ENCODE measurements around the gene DIO3.

The DIO3 gene

DNA sequence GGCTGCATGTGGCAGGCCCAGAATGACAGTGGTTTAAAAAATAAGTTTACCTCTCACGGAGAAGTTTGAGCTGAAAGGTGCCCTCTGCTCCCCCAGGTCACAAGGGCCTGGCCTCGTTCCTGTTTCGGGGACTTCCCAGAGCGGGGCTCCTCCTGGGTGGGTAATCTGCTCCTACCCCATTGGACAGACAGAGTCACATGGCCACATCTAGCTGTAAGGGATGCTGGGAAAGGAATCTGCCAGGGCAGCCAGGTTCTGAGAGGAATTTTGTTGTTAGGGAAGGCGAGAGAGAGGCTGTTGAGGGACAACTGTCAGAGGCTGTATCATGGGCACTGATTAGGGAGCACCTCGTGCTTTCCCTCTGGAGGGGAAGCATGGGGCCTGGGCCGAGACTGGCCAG lies 24.0 kb upstream of the DIO3 start:
- H3K4me1 ChIP-seq (ENCODE audit: control insufficient read depth, low read length): peaks cover 5% of the 10 kb centered on the region
- H3K4me2 ChIP-seq (ENCODE audit: low read length): no peak overlapping the region
- H3K27me3 ChIP-seq (ENCODE audit: control insufficient read depth, low read length): no peaks in the 10 kb centered on the region
- H3K4me3 ChIP-seq (ENCODE audit: low read length): no peak overlapping the region
- no peaks in the 10 kb centered on the region for H3K36me3 ChIP-seq (ENCODE audit: control insufficient read depth, low read length)
- no peaks in the 10 kb centered on the region for H4K20me1 ChIP-seq (ENCODE audit: control insufficient read depth, insufficient read depth, low read depth, low read length)
- H3K9me3 ChIP-seq (ENCODE audit: control insufficient read depth, insufficient read depth, low read length): no peaks in the 10 kb centered on the region
- H3K9me2 ChIP-seq (replicated peaks; ENCODE audit: control insufficient read depth, low read length): no peaks in the 10 kb centered on the region
- no peak overlapping the region for H3K27ac ChIP-seq (ENCODE audit: low read depth, low read length)
- no peaks in the 10 kb centered on the region for H3K79me2 ChIP-seq (ENCODE audit: control insufficient read depth, low read length)
- TF ChIP-seq EZH2phosphoT487 (IDR thresholded peaks at IDR 0.05; ENCODE audit: borderline replicate concordance, low read length): no peak
- no peak for TF ChIP-seq CTCF (IDR thresholded peaks at IDR 0.05; ENCODE audit: low read depth, low read length, poor library complexity, severe bottlenecking)
- no peaks in the 10 kb centered on the region for H3F3A ChIP-seq (ENCODE audit: control insufficient read depth, insufficient read depth)

DNA sequence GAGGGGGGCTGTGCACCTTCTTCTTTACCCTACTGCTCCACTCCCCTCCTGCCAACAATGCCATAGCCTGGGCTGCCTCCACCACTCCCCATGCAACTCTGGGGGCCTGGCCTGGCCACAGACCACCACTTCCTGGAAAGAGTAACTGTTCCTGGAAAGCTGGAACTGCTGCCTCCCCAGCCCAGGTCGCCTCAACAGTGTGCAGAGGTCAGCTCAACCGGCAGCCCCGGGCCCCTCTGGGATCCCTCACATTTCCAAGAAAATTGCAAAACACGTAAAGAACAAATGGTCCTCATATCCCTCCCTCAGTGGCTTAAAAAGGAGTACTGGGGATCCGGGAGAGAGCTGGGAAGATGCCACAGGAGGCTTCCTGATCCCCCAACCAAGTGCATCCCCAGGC lies 22.4 kb upstream of the DIO3 start:
- H3K4me1 ChIP-seq (ENCODE audit: control insufficient read depth, low read length): peaks cover 5% of the 10 kb centered on the region
- no peak overlapping the region for H3K4me3 ChIP-seq (ENCODE audit: low read length)
- H3K36me3 ChIP-seq (ENCODE audit: control insufficient read depth, low read length): no peaks in the 10 kb centered on the region
- H4K20me1 ChIP-seq (ENCODE audit: control insufficient read depth, insufficient read depth, low read depth, low read length): no peaks in the 10 kb centered on the region
- no peak overlapping the region for H3K4me2 ChIP-seq (ENCODE audit: low read length)
- H3K9me3 ChIP-seq (ENCODE audit: control insufficient read depth, insufficient read depth, low read length): no peaks in the 10 kb centered on the region
- no peak overlapping the region for H3K27ac ChIP-seq (ENCODE audit: low read depth, low read length)
- TF ChIP-seq CTCF (IDR thresholded peaks at IDR 0.05; ENCODE audit: low read depth, low read length, poor library complexity, severe bottlenecking): no peak
- no peak for TF ChIP-seq EZH2phosphoT487 (IDR thresholded peaks at IDR 0.05; ENCODE audit: borderline replicate concordance, low read length)
- H3K79me2 ChIP-seq (ENCODE audit: control insufficient read depth, low read length): no peaks in the 10 kb centered on the region
- H3K27me3 ChIP-seq (ENCODE audit: control insufficient read depth, low read length): no peaks in the 10 kb centered on the region
- H3K9me2 ChIP-seq (replicated peaks; ENCODE audit: control insufficient read depth, low read length): no peaks in the 10 kb centered on the region
- H3F3A ChIP-seq (ENCODE audit: control insufficient read depth, insufficient read depth): no peaks in the 10 kb centered on the region

GRCh38 chr14:101539880-101540279 lies 21.4 kb upstream of the DIO3 start:
- no peaks in the 10 kb centered on the region for H3F3A ChIP-seq (ENCODE audit: control insufficient read depth, insufficient read depth)
- H4K20me1 ChIP-seq (ENCODE audit: control insufficient read depth, insufficient read depth, low read depth, low read length): no peaks in the 10 kb centered on the region
- no peaks in the 10 kb centered on the region for H3K36me3 ChIP-seq (ENCODE audit: control insufficient read depth, low read length)
- no peak overlapping the region for H3K4me3 ChIP-seq (ENCODE audit: low read length)
- no peak for TF ChIP-seq CTCF (IDR thresholded peaks at IDR 0.05; ENCODE audit: low read depth, low read length, poor library complexity, severe bottlenecking)
- TF ChIP-seq EZH2phosphoT487 (IDR thresholded peaks at IDR 0.05; ENCODE audit: borderline replicate concordance, low read length): no peak
- H3K27ac ChIP-seq (ENCODE audit: low read depth, low read length): no peak overlapping the region
- H3K4me1 ChIP-seq (ENCODE audit: control insufficient read depth, low read length): peaks cover 5% of the 10 kb centered on the region
- H3K27me3 ChIP-seq (ENCODE audit: control insufficient read depth, low read length): no peaks in the 10 kb centered on the region
- no peaks in the 10 kb centered on the region for H3K79me2 ChIP-seq (ENCODE audit: control insufficient read depth, low read length)
- H3K9me3 ChIP-seq (ENCODE audit: control insufficient read depth, insufficient read depth, low read length): no peaks in the 10 kb centered on the region
- H3K4me2 ChIP-seq (ENCODE audit: low read length): no peak overlapping the region
- H3K9me2 ChIP-seq (replicated peaks; ENCODE audit: control insufficient read depth, low read length): no peaks in the 10 kb centered on the region
